ENCODE data around the gene BBS7. TPM values are rescaled to one million over a fixed set of nuclear protein-coding genes. Genes with fewer than 3 reads are reported as not detected.

BBS7 gene
- polyA plus RNA-seq, 3 donors = 4.2 to 6.6 (median 5.5) TPM

DNA sequence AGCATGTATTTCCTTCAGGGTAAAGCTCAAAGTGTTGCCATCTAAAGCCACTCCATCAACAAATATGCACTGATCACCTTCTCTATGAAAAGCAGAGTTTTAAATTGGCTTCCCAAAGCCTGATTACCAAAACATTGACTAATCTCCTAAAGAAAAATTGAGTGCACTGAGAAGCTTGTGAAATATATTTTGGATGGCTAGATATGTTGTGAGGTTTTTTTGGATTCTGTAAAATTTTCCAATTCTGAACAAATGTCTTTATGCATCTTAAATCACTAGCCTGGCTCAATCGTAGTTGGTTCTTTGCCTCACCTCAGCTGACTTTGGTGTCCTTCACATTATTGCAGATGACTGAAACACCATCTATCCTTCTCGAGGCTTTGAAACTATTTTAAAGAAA, 84.1 kb downstream of the BBS7 start:
- Mint-ChIP-seq H3K4me3 (no peak overlapping the region), H3K27ac (no peak overlapping the region), H3K4me1 (peaks cover 3% of the 10 kb centered on the region), H3K9me3 (peaks cover 0 to 12% (median 6%) of the 10 kb centered on the region in 7 donors), H3K27me3 (ENCODE audit: low read depth in 3 of 3) (peaks cover 4 to 19% (median 12%) of the 10 kb centered on the region in 3 donors), H3K36me3 (no peaks in the 10 kb centered on the region)
- Histone ChIP-seq H3K79me2 (ENCODE audit: insufficient read depth, low read length) (no peaks in the 10 kb centered on the region), H3K27ac (ENCODE audit: low read depth in 1 of 2, low read length in 2 of 2) (no peak overlapping the region), H2AFZ (ENCODE audit: insufficient read depth, low read depth, low read length, poor library complexity, severe bottlenecking) (no peak overlapping the region), H3K4me3 (replicated peaks in 1 of 3; ENCODE audit: low read depth in 2 of 3, low read length in 3 of 3) (no peak overlapping the region), H3K36me3 (replicated peaks in 1 of 2; ENCODE audit: control insufficient read depth in 1 of 2, insufficient read depth in 2 of 2, low read length in 2 of 2) (no peaks in the 10 kb centered on the region), H3K27me3 (ENCODE audit: control insufficient read depth in 2 of 2, insufficient read depth in 2 of 2, low read length in 2 of 2) (peaks cover 0 to 6% of the 10 kb centered on the region in 2 donors), H3K9ac (ENCODE audit: insufficient read depth, low read length, poor library complexity, severe bottlenecking) (no peak overlapping the region), H3K9me3 (replicated peaks in 1 of 2; ENCODE audit: control insufficient read depth in 1 of 2, insufficient read depth in 1 of 2, low read length in 2 of 2) (peaks cover 3 to 5% of the 10 kb centered on the region in 2 donors), H3K4me2 (replicated peaks; ENCODE audit: extremely low read depth, low read length, poor library complexity, severe bottlenecking) (no peak overlapping the region), H3K4me1 (ENCODE audit: control insufficient read depth in 1 of 2, insufficient read depth in 2 of 2, low read length in 2 of 2) (no peaks in the 10 kb centered on the region), H4K20me1 (ENCODE audit: insufficient read depth, low read length) (no peaks in the 10 kb centered on the region)
- intact Hi-C loops (cut with micrococcal nuclease) = no loop called here
- no CpG with 5 or more reads among the region's 2 CpGs for WGBS (ENCODE audit: insufficient coverage)
- DNase-seq = no peak
- TF ChIP-seq, protein P1, sequence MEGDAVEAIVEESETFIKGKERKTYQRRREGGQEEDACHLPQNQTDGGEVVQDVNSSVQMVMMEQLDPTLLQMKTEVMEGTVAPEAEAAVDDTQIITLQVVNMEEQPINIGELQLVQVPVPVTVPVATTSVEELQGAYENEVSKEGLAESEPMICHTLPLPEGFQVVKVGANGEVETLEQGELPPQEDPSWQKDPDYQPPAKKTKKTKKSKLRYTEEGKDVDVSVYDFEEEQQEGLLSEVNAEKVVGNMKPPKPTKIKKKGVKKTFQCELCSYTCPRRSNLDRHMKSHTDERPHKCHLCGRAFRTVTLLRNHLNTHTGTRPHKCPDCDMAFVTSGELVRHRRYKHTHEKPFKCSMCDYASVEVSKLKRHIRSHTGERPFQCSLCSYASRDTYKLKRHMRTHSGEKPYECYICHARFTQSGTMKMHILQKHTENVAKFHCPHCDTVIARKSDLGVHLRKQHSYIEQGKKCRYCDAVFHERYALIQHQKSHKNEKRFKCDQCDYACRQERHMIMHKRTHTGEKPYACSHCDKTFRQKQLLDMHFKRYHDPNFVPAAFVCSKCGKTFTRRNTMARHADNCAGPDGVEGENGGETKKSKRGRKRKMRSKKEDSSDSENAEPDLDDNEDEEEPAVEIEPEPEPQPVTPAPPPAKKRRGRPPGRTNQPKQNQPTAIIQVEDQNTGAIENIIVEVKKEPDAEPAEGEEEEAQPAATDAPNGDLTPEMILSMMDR (IDR thresholded peaks at IDR 0.05) = no peak

DNA sequence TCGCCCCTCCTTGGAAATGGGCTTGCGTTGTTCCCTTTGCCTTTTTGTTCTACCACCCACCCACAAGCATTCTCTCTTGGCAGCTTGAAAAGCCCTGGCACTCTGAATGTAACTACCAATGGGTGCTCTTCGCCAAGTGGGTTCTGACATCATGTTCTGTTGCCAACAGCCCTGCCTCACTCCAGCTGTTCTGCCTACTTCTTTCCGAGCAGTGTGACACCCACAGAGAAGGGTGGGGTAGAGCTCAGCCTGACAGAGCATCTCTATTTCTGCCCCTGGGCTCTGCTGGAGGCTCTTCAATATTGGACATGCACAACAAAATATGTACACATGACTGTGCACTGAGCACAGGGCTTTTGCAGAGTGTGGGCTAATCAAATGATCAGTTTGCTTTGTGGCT, 84.8 kb downstream of the BBS7 start:
- Histone ChIP-seq H3K36me3 (replicated peaks in 1 of 2; ENCODE audit: control insufficient read depth in 1 of 2, insufficient read depth in 2 of 2, low read length in 2 of 2) (no peaks in the 10 kb centered on the region), H2AFZ (ENCODE audit: insufficient read depth, low read depth, low read length, poor library complexity, severe bottlenecking) (no peak overlapping the region), H3K27ac (ENCODE audit: low read depth in 1 of 2, low read length in 2 of 2) (no peak overlapping the region), H3K27me3 (ENCODE audit: control insufficient read depth in 2 of 2, insufficient read depth in 2 of 2, low read length in 2 of 2) (peaks cover 0 to 6% of the 10 kb centered on the region in 2 donors), H4K20me1 (ENCODE audit: insufficient read depth, low read length) (no peaks in the 10 kb centered on the region), H3K9ac (ENCODE audit: insufficient read depth, low read length, poor library complexity, severe bottlenecking) (no peak overlapping the region), H3K9me3 (replicated peaks in 1 of 2; ENCODE audit: control insufficient read depth in 1 of 2, insufficient read depth in 1 of 2, low read length in 2 of 2) (peaks cover 3 to 5% of the 10 kb centered on the region in 2 donors), H3K4me3 (replicated peaks in 1 of 3; ENCODE audit: low read depth in 2 of 3, low read length in 3 of 3) (no peak overlapping the region), H3K4me1 (ENCODE audit: control insufficient read depth in 1 of 2, insufficient read depth in 2 of 2, low read length in 2 of 2) (no peaks in the 10 kb centered on the region), H3K79me2 (ENCODE audit: insufficient read depth, low read length) (no peaks in the 10 kb centered on the region), H3K4me2 (replicated peaks; ENCODE audit: extremely low read depth, low read length, poor library complexity, severe bottlenecking) (no peak overlapping the region)
- peaks cover 7 to 17% (median 9%) of the 10 kb centered on the region in 3 donors for H3K27me3 Mint-ChIP-seq (ENCODE audit: low read depth in 3 of 3)
- H3K36me3 Mint-ChIP-seq = no peaks in the 10 kb centered on the region
- TF ChIP-seq, protein P1 (IDR thresholded peaks at IDR 0.05) = no peak
- intact Hi-C loops (cut with micrococcal nuclease) = no loop called here
- peaks cover 3% of the 10 kb centered on the region for H3K4me1 Mint-ChIP-seq
- DNase-seq = no peak
- peak overlapping the region in 1 of 7 donors; percentile 29 for H3K27ac Mint-ChIP-seq
- WGBS (ENCODE audit: insufficient coverage) = 89% methylated on average over 3 of the region's 4 CpGs
- no peak overlapping the region for H3K4me3 Mint-ChIP-seq
- peaks cover 0 to 15% (median 6%) of the 10 kb centered on the region in 7 donors for H3K9me3 Mint-ChIP-seq
